GM18502 (cell line): ENCODE results near the gene PPP1R36.
"Not testable (repeated sequence)": the region's sequence is repeated elsewhere in the genome, so short reads cannot be mapped to it uniquely, and the experiment has no call there.

Experiments
- ATAC-seq: cut with Tn5 transposase; IDR thresholded peaks from one replicate; pipeline ENCODE4 v1.9.1; 2021; ENCODE audit warnings: mild to moderate bottlenecking; ENCODE audit not compliant: unreplicated experiment, poor library complexity

The PPP1R36 gene

DNA sequence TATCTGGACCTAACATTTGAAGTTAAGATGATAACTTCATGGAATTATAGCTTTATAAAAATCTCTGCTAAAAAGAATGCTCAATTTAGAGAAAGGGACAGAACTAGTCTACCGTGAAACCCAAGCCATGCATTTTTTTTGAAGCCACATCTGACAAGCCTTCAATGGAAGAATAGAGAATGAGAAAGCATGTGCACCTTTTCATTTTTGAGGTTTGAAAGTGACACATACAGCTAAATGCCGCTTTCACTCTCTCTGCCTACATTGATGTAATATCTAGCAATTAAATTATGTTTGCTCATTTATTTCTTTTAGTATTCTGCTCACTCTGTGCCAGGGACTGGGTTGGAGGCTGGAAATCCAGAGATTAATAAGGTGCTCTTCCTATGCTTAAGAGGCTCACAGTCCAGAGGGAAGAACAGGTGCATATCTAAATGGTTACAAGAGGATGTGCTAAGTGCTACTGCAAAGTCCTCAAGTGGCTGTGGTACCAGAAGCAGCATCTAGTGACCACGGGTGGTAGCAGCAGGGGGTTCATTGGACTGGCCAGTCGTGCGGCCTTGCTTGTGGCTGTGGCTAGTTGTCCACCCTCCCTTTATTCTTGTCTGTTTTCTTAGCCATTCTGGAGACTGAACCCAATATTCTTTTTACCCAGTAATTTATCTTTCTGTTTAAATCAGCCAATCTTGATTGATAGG lies 60.4 kb downstream of the PPP1R36 start:
- ATAC-seq, result no peak

DNA sequence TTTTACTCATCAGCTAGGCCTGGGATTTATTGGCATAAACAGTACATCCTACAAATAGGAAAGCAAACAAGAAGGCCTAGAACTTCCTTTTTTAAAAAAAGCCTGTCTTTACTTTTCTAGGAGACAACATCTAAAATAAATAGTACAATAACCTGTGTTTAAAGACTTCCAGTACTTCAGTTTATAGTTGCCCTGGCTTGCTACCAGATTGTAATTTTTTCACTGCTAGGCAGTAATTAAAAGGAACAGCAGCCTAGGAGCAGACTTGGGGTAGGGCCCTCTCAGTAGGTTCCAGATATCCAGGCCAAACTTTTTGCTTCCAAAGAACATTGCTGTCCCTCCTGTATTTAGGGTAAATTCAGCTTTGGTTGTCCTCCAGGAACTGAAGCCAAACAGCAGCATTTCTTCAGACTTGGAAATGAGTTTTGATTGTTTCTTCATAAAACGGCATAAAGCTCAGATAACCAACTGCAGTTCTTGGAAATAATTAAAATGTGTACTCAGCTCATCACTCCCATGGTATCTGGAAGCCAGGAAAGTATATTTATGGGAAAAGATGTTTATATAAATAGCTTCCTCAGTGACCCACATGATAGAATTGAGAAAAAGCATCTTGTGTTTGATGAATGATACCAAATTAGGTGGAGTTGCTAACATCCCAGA lies 61.7 kb downstream of the PPP1R36 start:
- no peak for ATAC-seq

DNA sequence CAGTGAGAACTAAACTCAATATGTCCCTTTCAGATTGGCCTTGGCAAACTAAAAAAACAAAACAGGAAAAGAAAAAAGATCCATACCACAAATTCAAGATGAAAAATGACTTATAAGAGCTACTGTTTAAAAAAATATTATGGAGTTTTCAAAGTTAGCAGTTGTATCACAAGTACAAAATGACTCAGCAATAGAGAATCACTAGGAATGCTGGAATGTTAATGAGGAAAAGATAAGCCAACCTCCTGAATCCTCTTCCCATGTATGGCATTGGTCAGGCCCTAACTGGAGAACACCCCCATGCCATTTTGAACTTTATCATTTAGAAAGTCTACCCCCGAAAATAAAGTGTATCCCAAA lies 62.2 kb downstream of the PPP1R36 start:
- no peak for ATAC-seq

DNA sequence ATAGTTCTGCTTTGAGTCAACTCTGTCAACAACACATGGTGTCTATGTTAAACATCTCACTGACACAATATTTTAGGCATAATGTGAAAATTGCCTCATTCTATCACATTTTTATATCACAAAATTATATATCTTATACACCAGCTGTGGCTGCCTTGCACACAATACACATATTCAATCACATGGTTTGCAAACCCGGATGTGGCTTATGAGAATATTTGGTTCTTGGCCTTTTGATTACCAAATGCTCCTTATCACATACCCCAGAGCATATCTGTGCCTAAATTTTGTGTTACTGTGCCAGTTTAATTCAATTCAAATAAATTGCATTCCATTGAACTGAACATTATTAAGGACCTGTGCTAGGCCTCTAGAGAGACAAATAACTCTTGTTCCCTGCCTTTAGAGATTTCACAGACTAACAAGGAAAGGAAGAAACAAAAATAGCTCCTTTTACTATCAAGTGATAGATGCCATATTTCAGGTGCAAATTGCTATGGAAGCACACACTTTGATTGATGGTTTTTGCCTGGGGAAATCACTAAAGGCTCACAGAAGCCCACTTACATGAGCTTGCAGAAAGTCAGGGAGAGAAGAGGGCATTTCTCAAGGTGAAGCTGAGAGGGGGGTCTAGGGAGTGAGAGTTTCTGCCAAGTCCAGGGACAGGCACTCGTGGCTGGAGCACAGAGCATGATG lies 63.4 kb downstream of the PPP1R36 start:
- ATAC-seq, result no peak

DNA sequence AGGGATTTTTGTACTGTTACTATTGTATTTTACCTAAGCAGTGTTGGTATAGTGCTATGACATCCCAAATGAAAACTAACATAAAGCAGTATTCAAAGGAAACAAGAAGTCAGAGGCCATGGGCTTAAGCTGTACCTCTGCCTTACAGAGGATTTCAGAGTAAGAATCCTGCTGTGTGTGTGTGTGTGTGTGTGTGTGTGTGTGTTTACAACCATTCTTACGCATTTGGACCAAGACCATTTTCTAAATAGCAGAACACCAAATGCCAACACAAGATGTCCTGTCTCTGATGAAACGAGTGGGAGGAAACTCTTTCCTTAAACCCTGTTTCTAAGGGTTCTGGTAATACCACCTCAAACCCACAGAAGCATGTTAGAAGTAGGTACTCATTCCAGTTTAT lies 64.4 kb downstream of the PPP1R36 start:
- no peak for ATAC-seq

DNA sequence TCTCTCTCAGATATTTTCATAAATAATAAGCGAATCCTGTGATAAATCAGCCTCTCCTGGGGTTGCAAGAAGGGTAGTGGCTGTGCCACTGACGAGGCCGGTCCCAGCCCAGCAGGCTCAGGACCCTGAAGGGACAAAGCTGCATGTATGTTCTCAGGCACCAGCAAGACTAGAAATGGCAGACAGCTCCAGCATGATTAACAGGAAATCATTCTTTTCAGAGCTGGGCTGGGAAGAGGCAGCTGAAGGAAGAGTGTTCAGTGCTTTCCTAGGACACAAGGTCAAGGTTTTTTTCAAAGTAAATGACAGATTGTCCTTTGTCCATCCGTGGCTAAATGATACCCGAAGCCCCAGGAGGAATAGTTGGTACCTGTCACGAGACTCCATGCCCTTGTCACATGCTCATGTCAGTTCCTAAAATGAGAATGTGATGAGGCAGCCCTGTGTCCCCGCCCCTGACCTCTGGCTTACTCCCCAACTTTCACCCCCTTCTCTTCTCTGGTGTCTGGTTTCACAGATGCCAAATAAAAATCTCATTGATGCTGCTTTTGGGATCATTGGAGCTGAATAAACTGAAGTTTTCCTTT lies 65.1 kb downstream of the PPP1R36 start:
- ATAC-seq, result no peak

DNA sequence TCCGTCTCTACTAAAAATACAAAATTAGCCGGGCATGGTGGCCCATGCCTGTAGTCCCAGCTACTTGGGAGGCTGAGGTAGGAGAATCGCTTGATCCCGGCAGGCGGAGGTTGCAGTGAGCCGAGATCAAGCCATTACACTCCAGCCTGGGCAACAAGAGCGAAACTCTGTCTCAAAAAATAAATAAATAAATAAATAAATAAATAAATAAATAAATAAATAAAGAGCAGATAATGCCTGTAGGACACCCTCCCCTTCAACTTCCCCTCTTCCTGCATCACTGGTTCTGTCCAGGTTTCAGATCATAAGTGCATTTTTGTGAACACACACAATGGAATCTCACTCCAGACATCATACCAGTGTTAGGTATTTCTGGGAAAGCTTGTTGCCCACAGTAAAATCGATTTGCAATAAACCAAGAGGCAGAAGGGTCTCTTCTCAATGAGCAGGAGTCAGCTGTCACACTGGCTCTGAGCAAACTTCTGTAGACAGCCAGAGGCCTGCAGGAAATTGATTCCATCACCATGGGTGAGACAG lies 68.2 kb downstream of the PPP1R36 start:
- not testable (repeated sequence) for ATAC-seq

DNA sequence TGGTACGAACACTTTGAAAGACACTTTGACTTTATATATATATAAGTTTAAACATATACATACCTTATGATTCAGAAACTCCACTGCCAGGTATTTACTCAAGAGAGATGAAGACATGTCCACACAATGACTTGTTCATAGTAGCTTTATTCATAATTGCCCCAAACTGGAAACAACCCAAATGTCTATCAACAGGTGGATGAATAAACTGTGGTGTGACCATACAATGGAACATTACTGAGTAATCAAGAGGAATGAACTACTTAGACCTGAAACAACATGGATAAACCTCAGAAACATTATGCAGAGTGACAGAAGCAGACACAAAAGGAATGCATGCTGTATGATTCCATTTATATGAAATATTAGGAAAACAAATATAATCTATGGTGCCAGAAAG lies 71.1 kb downstream of the PPP1R36 start:
- no peak for ATAC-seq

DNA sequence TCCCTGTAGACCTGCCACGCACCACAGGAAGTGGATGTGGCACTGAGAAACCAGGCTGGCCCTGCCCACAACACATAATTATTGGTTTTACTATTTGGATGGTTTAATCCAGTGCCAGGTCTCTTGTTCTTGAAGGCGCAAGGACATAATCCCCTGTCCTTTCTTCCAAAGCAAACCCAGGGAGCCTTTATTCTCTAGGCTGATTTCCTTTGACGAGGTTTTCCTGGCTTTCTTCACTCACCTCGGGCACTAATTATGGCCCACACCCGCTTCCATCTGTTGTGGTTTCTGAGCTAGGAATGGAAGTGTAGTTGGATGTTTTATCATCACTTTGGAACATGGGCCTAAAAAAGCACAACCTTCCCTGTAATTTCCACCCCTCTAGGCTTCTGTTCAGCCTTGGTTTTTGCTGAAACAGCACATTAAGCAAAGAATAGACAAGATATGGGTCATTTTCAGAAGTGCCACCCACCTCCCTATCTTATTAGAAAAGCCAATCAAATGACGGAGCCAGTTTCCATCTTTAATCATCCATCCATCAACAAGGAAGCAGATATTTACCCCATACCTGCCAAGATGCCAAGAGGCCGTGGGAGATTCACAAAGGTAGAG lies 73.9 kb downstream of the PPP1R36 start:
- no peak for ATAC-seq

DNA sequence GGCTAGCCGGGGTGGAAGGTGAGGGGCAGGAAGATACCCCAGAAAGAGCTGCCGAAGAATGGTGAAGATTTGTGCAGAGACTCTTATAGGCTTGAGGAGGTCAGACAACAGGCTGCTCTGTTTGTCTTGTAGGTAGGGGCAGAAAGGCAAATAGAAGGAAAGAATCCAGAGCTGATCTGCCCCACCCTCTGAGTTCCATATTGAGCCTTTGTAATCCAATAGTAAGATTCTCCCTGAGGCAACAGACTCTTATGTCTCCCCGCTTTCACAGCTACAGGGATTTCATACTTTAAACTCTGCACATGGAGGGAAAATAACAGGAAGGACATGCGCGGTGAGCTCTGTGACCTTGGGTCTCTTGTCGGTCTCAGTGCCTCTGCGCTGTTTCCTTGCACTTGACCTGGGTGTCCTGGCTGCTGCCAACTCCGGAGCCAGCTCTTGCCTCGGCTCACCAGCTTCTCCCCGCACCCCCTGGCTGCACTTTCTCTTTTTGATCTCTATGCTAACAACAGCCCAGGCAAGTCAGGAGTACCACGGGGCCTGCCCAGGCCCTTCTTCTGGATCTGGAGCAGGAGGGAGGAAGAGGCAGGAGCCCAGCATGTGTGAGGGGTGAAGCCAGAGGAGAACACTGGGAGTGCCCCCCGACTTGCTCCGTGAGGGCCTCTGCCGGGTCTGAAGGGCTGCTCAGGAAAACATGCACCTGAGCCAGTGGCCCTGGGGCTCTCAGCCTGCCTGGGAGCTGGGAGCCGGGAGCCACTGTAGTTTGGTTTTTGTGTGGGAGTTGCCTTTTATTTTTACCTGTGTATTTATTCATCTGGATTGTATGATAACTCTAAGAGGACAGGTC lies 75.8 kb downstream of the PPP1R36 start:
- no peak for ATAC-seq

DNA sequence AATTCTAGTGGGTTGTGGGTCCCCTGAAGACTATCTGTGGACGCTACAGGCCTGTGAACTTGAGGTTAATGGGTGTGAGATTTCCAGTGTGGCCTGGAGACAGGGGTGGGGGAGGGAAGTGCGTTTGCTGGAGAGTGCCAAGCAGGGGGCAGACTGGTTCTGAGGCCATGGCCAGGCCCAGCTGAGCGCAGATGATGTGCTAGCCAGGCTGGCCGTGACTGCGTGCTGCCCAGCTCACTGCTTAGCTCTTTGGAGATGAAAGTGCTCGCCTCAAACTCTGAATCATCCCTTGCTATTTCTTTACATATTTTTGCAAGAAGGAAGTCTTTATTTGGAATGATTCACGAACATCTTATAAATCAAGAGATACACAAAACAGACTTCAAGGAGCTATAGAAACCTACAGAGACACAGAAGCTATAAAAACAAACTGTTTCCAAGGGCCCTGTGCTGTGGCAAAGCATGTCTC lies 79.2 kb downstream of the PPP1R36 start:
- ATAC-seq, result no peak

DNA sequence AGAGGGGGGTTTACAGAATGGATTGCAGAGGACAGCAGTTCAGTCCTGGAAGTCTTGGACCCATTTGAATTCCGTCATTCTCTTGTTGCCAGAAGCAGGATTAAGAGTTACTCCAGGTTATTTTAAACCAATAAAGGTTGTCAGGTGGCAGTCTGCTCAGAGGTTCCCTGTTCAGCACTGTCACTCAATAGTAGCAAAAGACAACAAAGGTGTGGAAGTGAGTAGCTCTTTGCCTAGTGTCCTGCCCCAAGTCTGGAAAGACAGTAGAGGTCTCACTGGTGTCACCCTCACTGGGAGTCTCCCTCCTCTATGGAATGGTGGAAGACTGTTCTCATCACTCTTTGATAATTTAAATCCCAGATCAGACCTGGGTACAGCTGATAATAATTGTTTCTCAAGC lies 81.0 kb downstream of the PPP1R36 start:
- ATAC-seq, result no peak

DNA sequence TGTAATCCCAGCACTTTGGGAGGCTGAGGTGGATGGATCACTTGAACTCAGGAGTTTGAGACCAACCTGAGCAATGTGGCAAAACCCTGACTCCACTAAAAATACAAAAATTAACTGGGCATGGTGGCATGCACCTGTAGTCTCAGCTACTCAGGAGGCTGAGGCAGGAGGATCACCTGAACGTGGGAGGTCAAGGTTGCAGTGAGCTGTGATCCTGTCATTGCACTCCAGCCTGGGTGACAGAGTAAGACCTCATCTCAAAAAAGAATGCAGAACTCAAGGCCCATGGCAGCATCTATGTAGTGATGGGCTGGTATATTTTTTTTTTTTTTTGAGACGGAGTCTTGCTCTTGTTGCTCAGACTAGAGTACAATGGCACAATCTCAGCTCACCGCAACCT lies 81.5 kb downstream of the PPP1R36 start:
- ATAC-seq, result not testable (repeated sequence)

DNA sequence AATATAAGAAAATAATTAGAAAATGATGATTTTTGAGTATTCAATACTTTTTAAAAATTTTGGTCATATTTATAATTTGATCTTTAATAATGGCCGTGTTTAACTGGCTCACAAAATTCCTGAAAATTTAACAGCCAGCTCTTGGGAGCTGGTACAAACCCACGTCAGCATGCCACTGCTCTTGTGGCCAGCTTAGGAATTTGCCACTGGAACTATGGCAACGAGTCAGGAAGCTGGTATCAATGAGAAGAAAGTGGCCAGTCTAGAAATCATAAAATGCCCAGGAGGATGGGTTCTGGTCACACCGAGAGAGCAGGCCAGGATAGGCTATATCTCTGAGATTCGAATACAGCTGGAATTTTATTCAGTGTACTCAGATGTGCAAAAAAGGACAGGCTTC lies 82.3 kb downstream of the PPP1R36 start:
- no peak for ATAC-seq

DNA sequence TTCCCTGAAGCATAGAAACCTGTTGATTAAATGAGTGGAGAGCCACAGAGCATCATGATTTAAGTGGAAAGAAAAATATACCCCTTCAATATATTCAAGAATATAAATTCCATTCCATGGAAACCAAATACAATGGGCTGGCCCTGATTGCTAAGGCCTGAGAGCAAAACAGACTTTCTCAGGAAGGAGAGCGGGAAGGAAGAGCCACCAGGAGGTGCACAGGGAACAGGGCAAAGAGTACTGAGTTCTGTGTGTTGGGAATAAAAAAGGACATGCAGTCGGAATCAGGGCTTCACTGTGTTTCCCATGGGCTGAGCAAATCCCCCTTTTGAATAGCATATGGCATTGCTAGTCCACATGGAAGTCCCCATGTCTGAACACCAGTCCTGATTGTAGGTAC lies 84.8 kb downstream of the PPP1R36 start:
- ATAC-seq, result no peak

DNA sequence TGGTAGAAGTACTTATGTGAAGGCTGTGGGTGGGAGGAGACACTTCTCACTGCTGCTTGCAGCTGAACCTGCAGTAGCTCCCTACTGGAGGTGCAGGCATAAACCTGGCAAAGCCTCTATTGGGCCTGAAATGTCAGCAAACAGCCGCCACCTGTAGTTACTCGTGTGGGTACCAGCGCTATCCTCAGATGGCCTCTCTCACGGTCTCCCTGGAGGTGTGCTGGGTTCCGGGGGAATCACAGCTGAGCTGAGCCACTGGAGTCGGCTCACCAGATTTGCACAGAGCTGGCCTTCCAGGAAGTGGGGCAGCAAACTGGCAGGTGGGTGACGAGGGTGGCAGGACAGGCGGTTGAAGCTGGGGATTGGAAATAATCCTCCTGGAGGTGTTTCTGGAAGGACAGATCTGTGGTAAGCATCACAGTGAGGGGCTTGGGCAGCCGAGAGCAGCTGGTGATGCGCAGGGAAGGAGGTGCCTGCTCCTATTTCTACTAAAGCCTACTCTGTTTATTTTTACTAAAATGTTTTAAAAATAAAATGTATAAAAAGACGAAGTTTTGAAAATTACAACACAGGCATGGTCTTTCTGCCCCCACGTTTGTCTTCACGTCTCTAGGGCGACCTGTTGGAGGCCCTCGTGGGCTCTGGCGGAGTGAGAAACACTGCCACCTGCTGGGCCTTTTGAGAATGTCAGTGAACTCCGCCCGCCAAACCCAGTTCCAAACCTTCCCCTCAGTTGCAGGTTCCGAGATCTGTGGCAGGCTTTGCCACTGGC lies 86.6 kb downstream of the PPP1R36 start:
- ATAC-seq, result peak; percentile 60

DNA sequence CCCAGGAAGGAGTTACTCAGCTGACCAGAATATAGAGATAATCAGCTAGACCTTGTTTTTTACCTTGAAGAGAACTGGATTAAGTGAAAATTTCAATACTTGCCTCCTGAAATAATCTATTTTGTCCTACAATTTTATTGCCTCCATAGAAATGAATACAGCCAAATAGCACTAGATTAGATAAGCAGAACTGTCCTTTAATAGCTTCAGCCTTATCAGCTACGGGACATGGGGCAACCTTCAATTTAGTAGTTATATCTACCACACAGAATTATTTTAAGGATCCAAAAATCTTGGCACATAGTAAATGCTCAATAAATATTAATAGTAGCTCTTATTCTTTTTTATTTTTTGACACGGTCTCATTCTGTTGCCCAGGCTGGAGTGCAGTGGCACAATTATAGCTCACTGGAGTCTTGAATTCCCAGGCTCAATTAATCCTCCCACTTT lies 87.2 kb downstream of the PPP1R36 start:
- ATAC-seq, result no peak

DNA sequence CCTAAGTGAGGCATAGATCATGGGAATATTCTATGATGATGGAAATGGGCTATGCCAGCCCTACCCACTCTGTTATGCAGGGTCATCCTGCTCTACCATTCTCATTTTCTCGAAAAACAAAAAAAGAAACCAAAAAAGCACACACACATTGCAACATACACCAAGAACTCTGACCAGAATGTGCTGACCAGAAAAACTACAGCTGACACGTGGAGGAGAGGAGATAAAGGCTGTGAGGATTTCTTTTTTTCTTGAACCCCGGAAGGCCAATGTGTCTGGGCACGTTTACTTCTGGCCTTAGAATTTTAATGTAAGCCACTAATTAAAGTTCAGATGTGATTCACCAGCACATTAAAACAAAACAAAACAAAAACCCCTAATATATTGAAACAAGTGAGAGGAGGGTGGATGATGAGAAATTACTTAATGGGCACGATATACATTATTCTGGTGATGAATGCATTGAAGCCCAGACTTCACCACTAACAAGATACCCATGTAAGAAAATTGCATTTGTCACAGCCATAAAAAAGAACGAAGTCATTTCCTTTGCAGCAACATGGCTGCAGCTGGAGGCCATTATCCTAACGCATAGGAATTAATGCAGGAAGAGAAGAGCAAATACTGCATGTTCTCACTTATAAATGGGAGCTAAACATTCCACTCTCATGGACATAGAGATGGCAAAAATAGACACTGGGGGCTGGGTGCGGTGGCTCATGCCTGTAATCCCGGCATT lies 88.1 kb downstream of the PPP1R36 start:
- no peak for ATAC-seq
